A172 (cell line): ENCODE data around the gene WDR19. TPM values are rescaled to one million over a fixed set of nuclear protein-coding genes. Genes with fewer than 3 reads are reported as not detected.
"Not testable (repeated sequence)": the region's sequence is repeated elsewhere in the genome, so short reads cannot be mapped to it uniquely, and the experiment has no call there.

Source experiments
- DNase-seq: peaks from one replicate; pipeline ENCODE4 v3.0.0-alpha.2; 2015; ENCODE audit warnings: low spot score
- total RNA-seq: library from RNA; depleted of rRNA; stranded (reverse); fragments of >200 nt; shearing (Covaris generic); gene quantifications from 2 replicates; pipeline ENCODE4 v1.2.3, GENCODE V29; 2014; rRNA removed

WDR19 gene
- total RNA-seq = 13.5 and 39.9 TPM in 2 replicates

DNA sequence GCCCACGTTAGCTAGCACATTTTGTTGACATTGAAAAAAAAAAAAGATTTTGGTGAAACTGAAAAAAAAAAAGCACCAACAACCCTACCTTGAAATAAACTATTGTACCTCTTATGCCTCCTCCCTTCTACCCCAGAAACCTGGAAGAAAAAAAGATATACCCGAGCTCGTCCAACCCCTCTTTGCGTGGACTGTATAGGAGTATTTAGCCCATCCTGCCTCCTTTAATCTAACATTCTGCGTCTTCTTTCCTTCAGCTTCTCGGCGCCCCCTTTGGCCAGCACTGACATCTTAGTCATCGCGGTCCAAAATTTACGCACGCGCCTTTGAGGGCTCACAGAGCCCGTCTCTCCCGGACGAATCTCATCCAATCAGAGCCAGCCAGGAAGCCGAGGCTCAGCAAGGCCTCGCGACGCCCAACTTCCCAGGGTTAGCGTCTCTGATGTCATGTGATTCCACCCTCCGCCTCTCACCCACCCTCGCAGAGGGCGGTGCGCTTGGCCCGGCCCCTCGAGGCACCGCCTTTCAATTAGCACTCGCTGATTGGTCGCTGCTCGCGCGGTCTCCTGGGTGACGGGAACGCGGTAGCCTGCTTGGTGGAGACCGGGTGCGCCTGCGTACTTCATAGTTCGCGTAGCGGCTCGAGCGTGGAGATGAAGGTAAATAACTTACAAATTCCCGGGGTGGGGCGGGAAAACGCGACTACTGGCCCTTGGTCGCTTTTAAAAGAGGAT is at the start of gene WDR19:
Gene WDR19 (plus strand): TSS at position 625 of the 734 bp plus-strand sequence. CDS start 29 bp downstream, at position 654.
- DNase-seq = peak; percentile 98

DNA sequence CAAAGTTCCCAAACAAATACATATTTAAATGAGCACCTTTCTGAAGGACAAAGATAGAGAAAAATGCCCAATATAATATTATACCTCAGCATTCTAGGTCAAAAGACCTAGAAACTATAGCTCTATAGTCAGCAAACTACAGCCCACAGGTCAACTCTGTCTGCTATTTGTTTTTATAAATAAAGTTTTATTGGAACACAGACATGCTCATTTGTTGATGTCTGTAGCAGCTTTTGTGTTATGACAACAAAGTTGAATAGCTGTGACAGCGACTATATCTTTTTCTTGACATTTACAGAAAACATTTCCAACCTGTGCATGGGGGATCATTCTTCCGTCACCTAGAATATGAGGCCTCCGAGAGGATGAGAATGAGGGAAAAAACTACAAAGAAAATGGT is 48.7 kb upstream of the WDR19 start:
- no peak for DNase-seq

GRCh38 chr4:39134683-39135306 is 47.5 kb upstream of the WDR19 start:
- no peak for DNase-seq

DNA sequence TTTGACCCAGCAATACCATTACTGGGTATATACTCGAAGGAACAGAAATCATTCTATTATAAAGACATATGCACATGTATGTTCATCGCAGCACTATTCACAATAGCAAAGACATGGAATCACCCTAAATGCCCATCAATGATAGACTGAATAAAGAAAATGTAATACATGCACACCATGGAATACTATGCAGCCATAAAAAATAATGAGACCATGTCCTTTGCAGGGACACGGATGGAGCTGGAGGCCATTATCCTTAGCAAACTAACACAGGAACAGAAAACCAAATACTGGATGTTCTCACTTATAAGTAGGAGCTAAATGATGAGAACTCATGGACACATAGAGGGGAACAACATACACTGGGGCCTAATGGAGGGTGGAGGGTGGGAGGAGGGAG is 44.1 kb upstream of the WDR19 start:
- not testable (repeated sequence) for DNase-seq

DNA sequence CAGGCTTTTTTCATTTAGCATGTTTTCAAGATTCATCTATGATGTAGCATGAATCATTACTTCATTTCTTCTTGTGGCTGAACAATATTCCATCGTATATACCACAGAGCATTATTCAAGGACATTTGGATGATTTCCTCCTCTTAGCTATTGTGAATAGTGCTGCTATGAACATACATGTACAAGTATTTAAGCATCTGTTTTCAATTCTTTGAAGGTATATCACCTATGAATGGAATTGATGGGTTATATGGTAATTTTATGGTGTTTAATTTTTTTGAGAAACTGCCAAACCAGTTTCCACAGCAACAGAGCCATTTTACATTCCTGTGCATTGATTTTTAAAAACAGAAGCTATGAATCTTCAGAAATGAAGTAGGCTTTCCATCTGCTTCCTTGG is 36.1 kb upstream of the WDR19 start:
- no peak for DNase-seq

DNA sequence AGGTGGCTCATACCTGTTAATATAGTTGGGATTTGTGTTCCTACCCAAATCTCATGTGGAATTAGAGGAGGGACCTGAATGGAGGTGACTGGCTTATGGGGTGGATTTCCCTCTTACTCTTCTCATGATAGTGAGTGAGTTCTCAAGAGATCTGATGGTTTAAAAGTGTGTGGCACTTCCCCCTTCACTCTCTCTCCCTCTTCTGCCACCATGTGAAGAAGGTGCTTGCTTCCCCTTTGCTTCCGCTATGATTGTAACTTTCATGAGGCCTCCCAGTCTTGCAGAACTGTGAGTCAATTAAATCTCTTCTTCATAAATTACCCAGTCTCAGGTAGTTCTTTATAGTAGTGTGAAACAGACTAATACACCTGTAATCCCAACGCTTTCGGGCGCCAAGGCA is 28.3 kb upstream of the WDR19 start:
- DNase-seq = no peak

- DNase-seq = no peak
Measured at GRCh38 chr4:39157520-39157919, 24.8 kb upstream of the WDR19 start.

DNA sequence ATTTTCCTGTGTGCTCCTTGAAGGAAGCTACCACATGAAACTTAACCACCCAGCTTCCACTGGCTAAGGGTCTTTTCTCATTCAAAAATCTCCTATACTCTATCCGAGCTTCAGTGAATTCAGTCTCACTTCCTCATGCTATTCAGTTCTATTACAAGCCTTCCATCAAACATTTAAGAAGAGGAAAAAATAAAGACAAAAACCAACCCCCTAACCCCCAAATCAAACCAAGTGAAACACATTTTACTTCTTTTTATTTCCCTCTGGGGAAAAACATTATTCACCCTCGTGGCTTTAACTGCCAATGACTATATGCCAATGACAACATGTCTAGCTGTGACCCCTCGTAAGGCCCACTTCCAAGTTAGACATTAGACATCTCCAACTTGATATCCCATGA is 16.2 kb upstream of the WDR19 start:
- DNase-seq = no peak

- DNase-seq = no peak
Measured at GRCh38 chr4:39166669-39167068, 15.7 kb upstream of the WDR19 start.

DNA sequence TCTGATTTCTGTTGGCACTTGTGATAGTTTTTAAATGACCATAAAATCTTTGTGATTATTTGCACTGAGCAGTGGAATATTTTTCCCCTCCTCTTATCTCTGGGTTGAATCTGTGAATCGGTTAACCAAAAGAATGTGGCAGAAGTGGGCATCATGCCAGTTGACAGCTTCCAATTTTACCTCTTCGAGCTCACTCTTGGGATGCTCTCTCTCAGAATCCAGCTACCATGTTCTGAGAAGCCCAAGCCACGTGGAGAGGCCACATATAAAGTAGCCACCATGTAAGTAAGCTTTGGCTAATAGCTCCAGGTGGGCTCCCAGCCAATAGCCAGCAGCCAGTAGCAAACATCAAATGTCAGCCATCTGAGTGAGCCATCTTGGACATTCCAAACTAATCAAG is 12.9 kb upstream of the WDR19 start:
- peak; percentile 46 for DNase-seq

DNA sequence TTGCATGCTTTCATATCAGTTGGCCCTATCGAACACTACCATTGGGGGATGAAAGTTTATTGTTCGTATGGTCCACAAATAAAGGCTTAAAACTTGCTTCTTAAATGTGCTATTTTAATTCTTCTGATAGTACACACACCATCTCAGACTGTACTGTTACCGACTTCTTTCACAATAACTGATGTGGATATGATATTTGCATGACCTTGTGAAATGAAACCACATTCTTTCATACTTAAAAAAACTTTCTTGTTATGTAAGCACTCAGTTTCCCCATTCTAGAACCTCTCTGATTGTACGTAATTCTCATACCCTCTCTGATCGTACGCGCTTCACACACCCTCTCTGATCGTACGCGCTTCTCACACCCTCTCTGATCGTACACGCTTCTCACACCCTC is 12.0 kb upstream of the WDR19 start:
- no peak for DNase-seq

DNA sequence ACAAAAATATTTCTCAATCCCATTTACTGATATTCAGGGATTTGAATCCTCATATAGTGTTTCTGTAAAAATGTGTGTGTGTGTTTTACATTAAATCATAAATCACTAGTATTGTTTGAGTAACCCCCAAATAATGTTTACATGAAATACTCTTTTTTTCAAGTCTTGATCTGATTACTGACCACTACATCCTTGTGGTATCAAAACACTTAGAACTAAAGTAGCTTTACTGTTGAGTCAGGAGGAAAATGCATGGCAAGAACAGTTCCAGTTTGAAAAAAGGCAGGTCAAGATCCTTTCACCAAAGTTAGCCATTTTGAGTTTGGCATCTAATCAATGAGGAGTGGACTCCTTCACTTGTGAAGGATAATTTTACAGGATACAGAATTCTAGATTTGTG is 3.6 kb upstream of the WDR19 start:
- DNase-seq = no peak

DNA sequence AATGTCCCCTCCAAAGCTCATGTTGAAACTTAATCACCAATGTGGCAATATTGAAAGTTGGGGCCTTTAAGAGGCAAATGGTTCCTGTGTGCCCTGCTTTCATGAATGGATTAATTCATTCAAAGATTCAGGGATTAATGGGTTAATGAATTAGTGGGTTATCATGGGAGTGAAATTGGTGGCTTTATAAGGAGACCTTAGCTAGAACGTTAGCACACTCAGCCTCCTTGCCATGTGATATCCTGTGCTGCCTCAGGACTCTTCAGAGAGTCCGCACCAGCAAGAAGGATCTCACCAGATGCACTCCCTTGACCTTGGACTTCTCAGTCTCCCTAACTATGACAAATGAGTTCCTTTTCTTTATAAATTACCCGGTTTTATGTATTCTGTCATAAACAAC is 2.6 kb upstream of the WDR19 start:
- DNase-seq = no peak

DNA sequence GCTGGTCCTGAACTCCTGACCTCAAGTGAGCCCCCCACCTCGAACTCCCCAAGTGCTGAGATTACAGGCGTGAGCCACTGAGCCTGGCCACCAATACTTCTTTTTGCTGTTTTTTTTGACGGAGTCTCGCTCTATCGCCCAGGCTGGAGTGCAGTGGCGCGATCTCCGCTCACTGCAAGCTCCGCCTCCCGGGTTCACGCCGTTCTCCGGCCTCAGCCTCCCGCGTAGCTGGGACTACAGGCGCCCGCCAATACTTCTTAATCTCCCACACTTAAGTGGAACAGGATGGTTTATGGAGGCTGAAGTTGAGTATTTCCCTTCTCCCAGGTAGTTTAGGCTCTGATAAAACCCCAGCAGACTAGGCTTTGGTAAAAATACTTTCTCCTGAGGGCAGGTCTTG is 1.7 kb upstream of the WDR19 start:
- DNase-seq = not testable (repeated sequence)

DNA sequence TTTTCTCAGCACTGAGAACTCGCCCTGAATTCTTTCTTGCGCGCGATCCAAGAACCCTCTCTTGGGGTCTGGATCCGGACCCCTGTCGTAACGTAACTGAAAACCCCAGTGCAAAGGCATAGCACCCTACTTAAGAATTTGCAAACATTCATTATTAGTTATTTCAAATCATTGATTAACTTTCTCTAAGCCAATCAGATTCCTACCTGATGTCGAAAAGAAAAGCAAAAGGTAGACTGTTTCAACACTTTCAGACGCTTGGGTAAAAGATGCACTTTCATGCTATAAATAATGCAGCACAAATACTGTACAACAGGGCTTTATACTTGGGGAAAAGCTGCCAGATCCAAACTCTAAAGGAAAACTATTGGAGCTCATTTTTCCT is 817 bp upstream of the WDR19 start:
- DNase-seq = no peak

DNA sequence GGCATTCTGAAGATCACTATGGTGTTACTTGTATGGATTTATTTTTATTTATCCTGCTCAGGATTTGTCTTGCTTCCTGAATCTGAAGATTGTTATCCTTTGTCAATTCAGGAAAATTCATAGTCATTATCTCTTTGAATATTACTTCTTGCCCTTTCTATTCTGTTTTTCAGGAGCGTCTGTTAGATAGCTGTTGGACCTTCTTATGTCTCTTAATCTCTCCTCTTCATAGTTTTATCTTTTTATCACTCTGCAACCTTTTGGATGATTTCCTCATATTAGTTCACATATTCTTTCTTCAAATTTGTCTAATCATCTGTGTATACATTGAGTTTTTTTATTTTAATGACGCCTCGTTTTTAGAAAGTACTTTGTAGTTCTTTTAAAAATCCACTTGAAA is 19.6 kb downstream of the WDR19 start:
- no peak for DNase-seq

- DNase-seq = no peak
Measured at GRCh38 chr4:39204543-39204942, 22.2 kb downstream of the WDR19 start.

GRCh38 chr4:39205000-39205399 is 22.7 kb downstream of the WDR19 start:
- DNase-seq = no peak

DNA sequence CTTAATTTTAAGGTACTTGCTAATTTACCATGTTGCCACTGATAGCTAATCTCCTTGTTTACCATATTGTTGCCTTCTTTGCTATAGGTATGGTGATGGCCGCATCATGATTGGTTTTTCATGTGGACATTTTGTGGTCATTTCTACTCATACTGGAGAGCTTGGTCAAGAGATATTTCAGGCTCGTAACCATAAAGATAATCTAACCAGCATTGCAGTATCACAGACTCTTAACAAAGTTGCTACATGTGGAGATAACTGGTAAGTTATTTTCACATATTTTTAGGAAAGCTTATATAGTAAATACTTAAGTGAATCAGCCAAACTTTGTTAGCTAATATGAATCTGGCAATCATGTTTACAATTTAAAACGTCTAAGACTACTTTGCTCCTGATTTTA is 23.1 kb downstream of the WDR19 start:
- DNase-seq = no peak

DNA sequence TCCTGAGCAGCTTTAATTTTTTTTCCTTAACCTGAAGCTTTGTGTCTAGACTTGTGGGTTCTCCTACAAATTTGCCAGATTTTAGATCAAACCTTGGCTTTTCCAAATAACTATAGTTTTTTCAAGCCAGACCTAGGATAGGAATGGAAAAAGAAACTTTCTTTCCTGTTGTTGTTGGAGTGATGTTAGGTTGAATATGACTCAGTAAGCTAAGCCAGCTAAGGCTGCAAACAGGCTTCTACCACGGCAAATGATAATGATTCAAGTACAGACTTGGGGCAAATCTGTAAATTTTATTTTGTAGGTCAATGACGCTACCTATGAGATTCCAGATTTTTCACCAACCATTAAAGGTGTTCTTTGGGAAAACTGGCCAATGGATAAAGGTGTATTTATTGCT is 45.6 kb downstream of the WDR19 start:
- no peak for DNase-seq

- no peak for DNase-seq
Measured at GRCh38 chr4:39228377-39228776, 46.0 kb downstream of the WDR19 start.

DNA sequence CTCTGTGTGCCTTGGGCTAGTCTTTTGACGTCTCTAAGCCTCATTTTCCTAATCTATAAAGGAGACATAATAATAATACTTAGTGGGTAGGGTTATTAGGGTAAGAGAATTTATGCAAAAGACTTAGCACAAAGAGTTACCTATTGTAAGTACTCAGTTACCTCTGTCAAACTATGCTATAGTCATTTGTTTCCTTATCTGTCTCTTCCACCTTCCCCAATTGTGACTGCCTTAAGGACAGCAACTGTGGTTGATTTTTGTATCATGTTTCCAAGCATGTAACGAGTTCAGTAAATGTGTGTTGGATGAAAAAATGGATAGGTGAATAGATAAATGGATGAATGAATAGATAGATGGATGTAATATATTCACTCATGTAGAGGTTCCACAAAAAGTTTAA is 48.1 kb downstream of the WDR19 start:
- no peak for DNase-seq

GRCh38 chr4:39231660-39232059 is 49.3 kb downstream of the WDR19 start:
- DNase-seq = no peak

GRCh38 chr4:39232100-39232499 is 49.8 kb downstream of the WDR19 start:
- DNase-seq = no peak
